Vagina (tissue), 2 donors: ENCODE measurements around the gene C12orf42. TPM values are rescaled to one million over a fixed set of nuclear protein-coding genes. Genes with fewer than 3 reads are reported as not detected.

Experiments
- DNase-seq, 2 donors: peaks; one replicate each; pipeline ENCODE4 v3.0.0-alpha.2; 2017; ENCODE audit errors: extremely low spot score in 2 of 2
- H3K27ac ChIP-seq: fragments of 200-600 bp; sonication (generic); one replicate; pipeline ENCODE4 v1.5.1; 2019
- H3K27me3 ChIP-seq: fragments of 200-600 bp; sonication (generic); one replicate; pipeline ENCODE4 v1.5.1; 2019
- H3K36me3 ChIP-seq, 2 donors: fragments of 200-600 bp; sonication (generic); one replicate each; pipeline ENCODE4 v1.5.1; 2017 to 2019
- H3K4me1 ChIP-seq: fragments of 200-600 bp; sonication (generic); one replicate; pipeline ENCODE4 v1.5.1; 2019
- H3K4me3 ChIP-seq, 2 donors: fragments of 200-600 bp; sonication (generic); 1 replicate in 1 of 2; 2 replicates in 1 of 2; pipeline ENCODE4 v1.5.1; 2016 to 2019
- H3K9me3 ChIP-seq: fragments of 200-600 bp; sonication (generic); one replicate; pipeline ENCODE4 v1.5.1; 2019
- CTCF ChIP-seq, 3 experiments: fragments of 450-650 bp in 2 of 3; fragments of 200-600 bp in 1 of 3; sonication (generic) in 1 of 3; IDR thresholded peaks; one replicate each; pipeline ENCODE4 v1.5.1; 2017 to 2019; ENCODE audit warnings: antibody characterized with exemption in 3 of 3, mild to moderate bottlenecking in 2 of 3, moderate library complexity in 2 of 3
- POLR2A ChIP-seq, 2 donors: fragments of 450-650 bp; IDR thresholded peaks; one replicate each; pipeline ENCODE4 v1.6.1; 2017; ENCODE audit warnings: antibody characterized with exemption in 2 of 2, mild to moderate bottlenecking in 2 of 2, moderate library complexity in 2 of 2
- POLR2AphosphoS5 ChIP-seq, 2 donors: sonication (generic); formaldehyde crosslinking; IDR thresholded peaks; one replicate each; pipeline ENCODE4 v1.9.0; 2017; ENCODE audit warnings: antibody characterized with exemption in 2 of 2, mild to moderate bottlenecking in 2 of 2, low read depth in 1 of 2; ENCODE audit not compliant: insufficient read depth in 1 of 2
- intact Hi-C: fragments of 100-400 bp; cut with DNase I; formaldehyde crosslinking; loops from one replicate; pipeline ENCODE4 v1.15.1; 2023
- total RNA-seq: library from RNA; depleted of rRNA; stranded (reverse); fragments of >200 nt; gene quantifications from one replicate; pipeline ENCODE4 v1.2.3, GENCODE V29; 2016

The C12orf42 gene
- total RNA-seq, 1 donor from 2014 or later, result not detected

GRCh38 chr12:103482365-103482764, 13.4 kb downstream of the C12orf42 start:
- Histone ChIP-seq H3K9me3 (no peaks in the 10 kb centered on the region), H3K27ac (no peak overlapping the region), H3K4me3 (no peak overlapping the region), H3K4me1 (no peaks in the 10 kb centered on the region), H3K36me3 (no peaks in the 10 kb centered on the region), H3K27me3 (no peaks in the 10 kb centered on the region)
- TF ChIP-seq POLR2A (IDR thresholded peaks at IDR 0.05), result no peak
- intact Hi-C loops, result no loop called here
- no peak for DNase-seq

GRCh38 chr12:103475073-103475472, 20.7 kb downstream of the C12orf42 start:
- no peak for DNase-seq
- no peak overlapping the region for H3K4me3 ChIP-seq
- no peaks in the 10 kb centered on the region for H3K27me3 ChIP-seq
- intact Hi-C loops, result no loop called here
- no peaks in the 10 kb centered on the region for H3K9me3 ChIP-seq
- no peaks in the 10 kb centered on the region for H3K4me1 ChIP-seq
- TF ChIP-seq CTCF (IDR thresholded peaks at IDR 0.05), result no peak
- TF ChIP-seq POLR2A (IDR thresholded peaks at IDR 0.05), result no peak
- no peak for TF ChIP-seq POLR2AphosphoS5 (IDR thresholded peaks at IDR 0.05; ENCODE audit: insufficient read depth in 1 of 2, low read depth in 1 of 2)
- H3K36me3 ChIP-seq, result no peaks in the 10 kb centered on the region
- H3K27ac ChIP-seq, result no peak overlapping the region

DNA sequence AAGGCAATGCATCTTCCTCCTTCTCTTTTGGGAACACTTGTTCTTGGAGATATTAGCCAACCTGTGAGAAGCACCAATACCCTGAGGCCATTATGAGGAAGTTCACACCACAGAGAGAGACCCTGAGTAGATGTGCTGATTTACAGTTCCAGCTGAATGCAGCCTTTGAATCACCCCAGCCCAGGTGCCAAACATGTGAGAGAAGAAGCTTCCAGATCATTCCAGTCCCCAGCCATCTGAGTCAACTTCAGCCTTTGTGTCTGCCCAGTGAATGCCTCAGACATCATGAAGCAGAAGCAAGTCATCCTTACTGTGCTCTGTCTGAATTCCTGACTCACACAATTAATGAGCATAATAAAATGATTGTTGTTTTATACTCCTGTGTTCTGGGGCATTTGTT, 25.1 kb downstream of the C12orf42 start:
- TF ChIP-seq POLR2A (IDR thresholded peaks at IDR 0.05) (no peak), CTCF (IDR thresholded peaks at IDR 0.05) (no peak), POLR2AphosphoS5 (IDR thresholded peaks at IDR 0.05; ENCODE audit: insufficient read depth in 1 of 2, low read depth in 1 of 2) (no peak)
- Histone ChIP-seq H3K36me3 (no peaks in the 10 kb centered on the region), H3K9me3 (no peaks in the 10 kb centered on the region), H3K4me1 (no peaks in the 10 kb centered on the region), H3K27me3 (no peaks in the 10 kb centered on the region), H3K27ac (no peak overlapping the region), H3K4me3 (no peak overlapping the region)
- intact Hi-C loops, result no loop called here
- no peak for DNase-seq

- no peak for DNase-seq
- Histone ChIP-seq H3K4me1 (no peaks in the 10 kb centered on the region), H3K27me3 (no peaks in the 10 kb centered on the region), H3K4me3 (no peak overlapping the region), H3K9me3 (no peaks in the 10 kb centered on the region), H3K27ac (no peak overlapping the region), H3K36me3 (no peaks in the 10 kb centered on the region)
- intact Hi-C loops, result no loop called here
- TF ChIP-seq CTCF (IDR thresholded peaks at IDR 0.05), result no peak
- no peak for TF ChIP-seq POLR2A (IDR thresholded peaks at IDR 0.05)
- no peak for TF ChIP-seq POLR2AphosphoS5 (IDR thresholded peaks at IDR 0.05; ENCODE audit: insufficient read depth in 1 of 2, low read depth in 1 of 2)
These were observed 26.0 kb downstream of the C12orf42 start for GRCh38 chr12:103469719-103470118.

- no peak for TF ChIP-seq POLR2A (IDR thresholded peaks at IDR 0.05)
- no peak for TF ChIP-seq CTCF (IDR thresholded peaks at IDR 0.05)
- TF ChIP-seq POLR2AphosphoS5 (IDR thresholded peaks at IDR 0.05; ENCODE audit: insufficient read depth in 1 of 2, low read depth in 1 of 2), result no peak
- Histone ChIP-seq H3K4me1 (no peaks in the 10 kb centered on the region), H3K4me3 (no peak overlapping the region), H3K9me3 (no peaks in the 10 kb centered on the region), H3K27ac (no peak overlapping the region), H3K36me3 (no peaks in the 10 kb centered on the region), H3K27me3 (no peaks in the 10 kb centered on the region)
- no peak for DNase-seq
- intact Hi-C loops, result no loop called here
These were observed 26.9 kb downstream of the C12orf42 start for GRCh38 chr12:103468837-103469236.

DNA sequence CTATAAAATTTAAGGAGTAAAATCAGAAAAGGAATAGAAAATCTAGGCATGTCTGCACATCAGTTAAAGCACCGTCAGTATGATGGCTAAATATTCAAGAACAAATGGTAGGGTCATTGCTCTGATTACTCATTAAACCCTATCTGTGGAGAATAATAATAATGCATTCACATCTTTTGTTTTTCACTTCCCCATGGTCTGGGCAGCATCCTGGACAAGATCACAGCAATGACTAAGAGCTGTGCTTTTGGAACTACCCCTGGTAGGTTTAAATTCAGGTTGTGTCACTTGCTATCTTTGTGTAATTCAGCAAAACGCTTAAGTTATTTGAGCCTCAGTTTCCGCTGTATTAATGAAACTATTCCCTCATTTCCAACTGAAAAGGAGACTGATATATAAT, 33.1 kb downstream of the C12orf42 start:
- Histone ChIP-seq H3K27ac (no peak overlapping the region), H3K4me1 (no peaks in the 10 kb centered on the region), H3K27me3 (no peaks in the 10 kb centered on the region), H3K9me3 (no peaks in the 10 kb centered on the region), H3K4me3 (no peak overlapping the region), H3K36me3 (no peaks in the 10 kb centered on the region)
- DNase-seq, result no peak
- intact Hi-C loops, result no loop called here
- TF ChIP-seq CTCF (IDR thresholded peaks at IDR 0.05), result no peak
- TF ChIP-seq POLR2A (IDR thresholded peaks at IDR 0.05), result no peak
- no peak for TF ChIP-seq POLR2AphosphoS5 (IDR thresholded peaks at IDR 0.05; ENCODE audit: insufficient read depth in 1 of 2, low read depth in 1 of 2)
